ENCODE measurements around the gene LHFPL4. TPM values are rescaled to one million over a fixed set of nuclear protein-coding genes. Genes with fewer than 3 reads are reported as not detected.
A peak's percentile ranks its signal among the peaks of the same experiment; 100 is the strongest.

Gene LHFPL4
- total and polyA plus RNA-seq, 2 of the 4 experiments (the other 2 are of a cell fraction): not detected

- in situ Hi-C loops (cut with MboI; ENCODE audit: low sequenced_read_pairs): no loop called here
- CTCF ChIA-PET: no interaction called here
- WGBS, 2 experiments (ENCODE audit: extremely low coverage in 2 of 2, insufficient read length in 1 of 2): 79% methylated on average over 2 of the region's 3 CpGs; no CpG with 5 or more reads in 1 of the 2 experiments
Observed at GRCh38 chr3:9467451-9467850, 86.2 kb downstream of the LHFPL4 start.

More at GRCh38 chr3:9467451-9467850, 86.2 kb downstream of the LHFPL4 start:
- intact Hi-C loops (cut with micrococcal nuclease) (loop anchor here (5.0 kb wide), 1 partner anchor 35 kb away; no protein-coding TSS in a partner anchor), dilution Hi-C loops (cut with HindIII; ENCODE audit: low sequenced_read_pairs, unreplicated experiment) (no loop called here)
- Histone ChIP-seq H4K20me1 (ENCODE audit: insufficient read depth, low read length) (peaks cover 25% of the 10 kb centered on the region), H2BK15ac (ENCODE audit: low read depth, low read length) (no peak overlapping the region), H2AFZ (replicated peaks; ENCODE audit: low read length, poor library complexity) (no peak overlapping the region), H3K4ac (ENCODE audit: low read depth, low read length) (no peak overlapping the region), H2BK120ac (ENCODE audit: low read depth, low read length) (no peak overlapping the region), H3K27me3 (ENCODE audit: control insufficient read depth, insufficient read depth, low read length) (no peaks in the 10 kb centered on the region), H3K23ac (ENCODE audit: low read depth, low read length) (peak overlapping the region; percentile 42; the same call in 1 of the 2 replicates), H3K9ac (ENCODE audit: low read depth, low read length) (no peak overlapping the region), H3K9me1 (ENCODE audit: insufficient read depth, low read length) (peaks cover 14% of the 10 kb centered on the region), H3K4me1 (ENCODE audit: control insufficient read depth, insufficient read depth, low read length) (no peaks in the 10 kb centered on the region), H3K27ac (ENCODE audit: insufficient read depth, low read length) (no peak overlapping the region), H3K18ac (ENCODE audit: low read depth, low read length) (no peak overlapping the region), H3K36me3 (ENCODE audit: control insufficient read depth, insufficient read depth, low read length) (peaks cover 59% of the 10 kb centered on the region), H4K91ac (ENCODE audit: insufficient read depth, low read depth, low read length) (no peak overlapping the region), H2AK5ac (ENCODE audit: low read depth, low read length) (no peak overlapping the region), H3K79me1 (ENCODE audit: low read depth in 1 of 2, low read length in 2 of 2) (peaks cover 50 to 56% of the 10 kb centered on the region in 2 experiments), H3K4me2 (ENCODE audit: low read depth, low read length) (no peak overlapping the region), H3K4me3 (ENCODE audit: insufficient read depth, low read depth, low read length) (no peak overlapping the region), H2AK9ac (replicated peaks; ENCODE audit: low read depth, low read length, poor library complexity) (no peak overlapping the region), H4K5ac (ENCODE audit: low read depth, low read length) (no peak overlapping the region), H2BK20ac (ENCODE audit: low read depth, low read length) (no peak overlapping the region), H3K56ac (ENCODE audit: extremely low read depth, insufficient read depth, low read length) (no peak overlapping the region), H4K8ac (ENCODE audit: low read depth in 2 of 2, low read length in 2 of 2) (no peak overlapping the region), H3K9me3 (ENCODE audit: control insufficient read depth, insufficient read depth, low read length) (no peaks in the 10 kb centered on the region), H2BK5ac (ENCODE audit: low read depth, low read length, poor library complexity, severe bottlenecking) (no peak overlapping the region), H3K14ac (replicated peaks; ENCODE audit: low read depth, low read length) (no peak overlapping the region; the same call in 1 of the 2 replicates)
- TF ChIP-seq MXI1 (IDR thresholded peaks at IDR 0.05; ENCODE audit: borderline replicate concordance, low read depth, low read length): no peak
- no peak for TF ChIP-seq ELK1 (IDR thresholded peaks at IDR 0.05; ENCODE audit: borderline replicate concordance, low read depth, low read length)
- no peak for TF ChIP-seq FOS (IDR thresholded peaks at IDR 0.05; ENCODE audit: low read depth, low read length)
- no peak for TF ChIP-seq SMC3 (IDR thresholded peaks at IDR 0.05; ENCODE audit: low read depth, low read length)
- no peak for TF ChIP-seq RCOR1 (IDR thresholded peaks at IDR 0.05; ENCODE audit: insufficient replicate concordance, low read length)
- TF ChIP-seq POLR2A (IDR thresholded peaks at IDR 0.05; ENCODE audit: low read depth, low read length): no peak
- no peak for TF ChIP-seq CHD1 (IDR thresholded peaks at IDR 0.05; ENCODE audit: low read depth, low read length)
- no peak for TF ChIP-seq BHLHE40 (IDR thresholded peaks at IDR 0.05; ENCODE audit: low read depth, low read length)
- no peak for TF ChIP-seq CEBPB (IDR thresholded peaks at IDR 0.05; ENCODE audit: low read depth, low read length)
- TF ChIP-seq MAZ (IDR thresholded peaks at IDR 0.05; ENCODE audit: borderline replicate concordance, low read depth, low read length): no peak
- no peak for TF ChIP-seq USF2 (IDR thresholded peaks at IDR 0.05; ENCODE audit: low read depth, low read length)
- TF ChIP-seq CTCF (conservative IDR thresholded peaks at IDR 0.05; ENCODE audit: low read depth, low read length): no peak
- TF ChIP-seq RFX5 (IDR thresholded peaks at IDR 0.05; ENCODE audit: low read depth, low read length): no peak
- TF ChIP-seq MAFK (IDR thresholded peaks at IDR 0.05; ENCODE audit: low read depth, low read length): no peak
- TF ChIP-seq RAD21 (IDR thresholded peaks at IDR 0.05; ENCODE audit: low read length): no peak
- TF ChIP-seq NFE2L2 (IDR thresholded peaks at IDR 0.05; ENCODE audit: low read depth, low read length): no peak
- ATAC-seq (ENCODE audit: low read depth) (no peak), DNase-seq (no peak)
- no TSS peak for BruUV-seq (replicated peaks)
- POLR2A ChIA-PET (ENCODE audit: unreplicated experiment): no interaction called here
